Panc1 (cell line): ENCODE measurements around the gene KRT83. TPM values are rescaled to one million over a fixed set of nuclear protein-coding genes. Genes with fewer than 3 reads are reported as not detected.

Source experiments
- ATAC-seq: fragments of 200-7000 bp; cut with Tn5 transposase; 2 replicates; pipeline ENCODE4 v1.9.1; 2020; ENCODE audit warnings: mild to moderate bottlenecking, moderate library complexity
- BruUV-seq: library from RNA; stranded (reverse); fragments of 400-500 nt; replicated peaks from 2 replicates; lab custom pipeline; 2021; lab: Mats Ljungman, UMichigan
- CTCF ChIA-PET: fragments of 300-600 bp; sonication (Branson Sonifier 250); formaldehyde crosslinking; loops from one replicate; lab custom pipeline; 2022; ENCODE audit warnings: antibody characterized with exemption; lab: Charles Lee
- POLR2A ChIA-PET: fragments of 300-600 bp; sonication (Branson Sonifier 250); formaldehyde crosslinking; loops from one replicate; lab custom pipeline; 2022; ENCODE audit warnings: antibody characterized with exemption; lab: Charles Lee
- DNase-seq: peaks from one replicate; pipeline ENCODE4 v3.0.0-alpha.2; 2010; ENCODE audit warnings: low read depth, low spot score
- H3K27ac ChIP-seq: 2 replicates; pipeline ENCODE4 v1.5.1; 2011; ENCODE audit warnings: mild to moderate bottlenecking, low read length, inconsistent platforms
- H3K27me3 ChIP-seq: fragments of 200-500 bp; sonication (Bioruptor generic); 2 replicates; pipeline ENCODE4 v1.6.0; 2014; ENCODE audit warnings: low read length, inconsistent platforms; ENCODE audit not compliant: control insufficient read depth, insufficient read depth
- H3K36me3 ChIP-seq: fragments of 200-500 bp; sonication (Bioruptor generic); 2 replicates; pipeline ENCODE4 v1.5.1; 2014; ENCODE audit warnings: inconsistent platforms, mild to moderate bottlenecking, low read length, moderate library complexity; ENCODE audit not compliant: control insufficient read depth, insufficient read depth
- H3K4me1 ChIP-seq: 2 replicates; pipeline ENCODE4 v1.5.1; 2011; ENCODE audit warnings: inconsistent platforms, mild to moderate bottlenecking, low read length, moderate library complexity; ENCODE audit not compliant: control insufficient read depth, insufficient read depth
- H3K4me3 ChIP-seq, 2 experiments: 2 replicates each; pipeline ENCODE4 v1.5.1; 2011 to 2012; ENCODE audit warnings: low read depth in 2 of 2, low read length in 2 of 2, mild to moderate bottlenecking in 2 of 2, inconsistent platforms in 1 of 2, moderate library complexity in 1 of 2
- H3K9me3 ChIP-seq: fragments of 200-500 bp; sonication (Bioruptor generic); 2 replicates; pipeline ENCODE4 v1.5.1; 2014; ENCODE audit warnings: low read depth, mild to moderate bottlenecking, inconsistent platforms, low read length, moderate library complexity; ENCODE audit not compliant: control insufficient read depth, insufficient read depth
- POLR2AphosphoS5 ChIP-seq: IDR thresholded peaks from 2 replicates; pipeline ENCODE4 v1.6.1; 2012; ENCODE audit warnings: mild to moderate bottlenecking, low read depth, low read length, moderate library complexity
- SIN3A ChIP-seq: IDR thresholded peaks from 2 replicates; pipeline ENCODE4 v1.6.1; 2012; ENCODE audit warnings: low read depth, mild to moderate bottlenecking, low read length, moderate library complexity, borderline replicate concordance; ENCODE audit not compliant: insufficient read depth
- TCF7L2 ChIP-seq: IDR thresholded peaks from 2 replicates; pipeline ENCODE4 v1.6.1; 2011; ENCODE audit warnings: mild to moderate bottlenecking, low read depth, low read length, inconsistent platforms
- in situ Hi-C: cut with HindIII; loops from 2 replicates; pipeline ENCODE4 v1.10.0; 2016; ENCODE audit warnings: low sequenced_read_pairs, low pct_unique_long_range_greater_than_20kb
- intact Hi-C: fragments of 100-400 bp; cut with micrococcal nuclease; formaldehyde crosslinking; loops from one replicate; pipeline ENCODE4 v1.10.0; 2022; ENCODE audit not compliant: unreplicated experiment
- total RNA-seq: library from RNA; stranded (reverse); gene quantifications from one replicate; pipeline ENCODE4 v1.2.1, GENCODE V29; 2021; ENCODE audit not compliant: unreplicated experiment
- TF ChIP-seq, protein P1 (sequence below), 2 experiments: IDR thresholded peaks; 2 replicates each; pipeline ENCODE4 v1.6.1; 2011 to 2012; ENCODE audit warnings: low read depth in 2 of 2, control low read depth in 1 of 2, low read length in 1 of 2, mild to moderate bottlenecking in 1 of 2, moderate library complexity in 1 of 2; ENCODE audit not compliant: insufficient read depth in 1 of 2
- TF ChIP-seq, protein P2 (sequence below): fragments of 450-650 bp; IDR thresholded peaks from 2 replicates; pipeline ENCODE4 v1.5.1; 2017; ENCODE audit warnings: mild to moderate bottlenecking

KRT83 gene
- total RNA-seq, 1 experiment from 2014 or later, result 0.28 TPM

DNA sequence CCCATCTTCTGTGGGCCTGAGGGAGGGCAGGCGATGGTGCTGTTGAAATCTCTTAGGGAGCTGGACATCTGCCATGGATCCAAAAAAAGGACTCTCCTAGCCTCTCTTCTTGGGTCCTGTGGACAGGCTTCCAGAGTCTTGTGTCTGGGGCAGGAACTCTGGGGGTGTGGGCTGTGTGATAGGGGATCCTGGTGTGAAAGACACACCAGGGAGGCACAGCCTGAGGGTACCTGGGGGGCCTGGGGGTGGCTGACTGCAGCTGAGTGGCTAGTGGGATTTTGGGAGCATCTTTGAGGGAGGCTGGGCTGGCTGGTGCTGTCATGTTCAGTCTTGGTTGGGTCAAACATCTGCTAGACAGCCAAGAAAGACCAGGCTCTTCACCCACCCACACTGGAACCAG, 1.8 kb upstream of the KRT83 start:
- ChIA-PET POLR2A (no interaction called here), CTCF (no interaction called here)
- DNase-seq, result no peak
- no peaks in the 10 kb centered on the region for H3K27me3 ChIP-seq
- TF ChIP-seq, protein P1, sequence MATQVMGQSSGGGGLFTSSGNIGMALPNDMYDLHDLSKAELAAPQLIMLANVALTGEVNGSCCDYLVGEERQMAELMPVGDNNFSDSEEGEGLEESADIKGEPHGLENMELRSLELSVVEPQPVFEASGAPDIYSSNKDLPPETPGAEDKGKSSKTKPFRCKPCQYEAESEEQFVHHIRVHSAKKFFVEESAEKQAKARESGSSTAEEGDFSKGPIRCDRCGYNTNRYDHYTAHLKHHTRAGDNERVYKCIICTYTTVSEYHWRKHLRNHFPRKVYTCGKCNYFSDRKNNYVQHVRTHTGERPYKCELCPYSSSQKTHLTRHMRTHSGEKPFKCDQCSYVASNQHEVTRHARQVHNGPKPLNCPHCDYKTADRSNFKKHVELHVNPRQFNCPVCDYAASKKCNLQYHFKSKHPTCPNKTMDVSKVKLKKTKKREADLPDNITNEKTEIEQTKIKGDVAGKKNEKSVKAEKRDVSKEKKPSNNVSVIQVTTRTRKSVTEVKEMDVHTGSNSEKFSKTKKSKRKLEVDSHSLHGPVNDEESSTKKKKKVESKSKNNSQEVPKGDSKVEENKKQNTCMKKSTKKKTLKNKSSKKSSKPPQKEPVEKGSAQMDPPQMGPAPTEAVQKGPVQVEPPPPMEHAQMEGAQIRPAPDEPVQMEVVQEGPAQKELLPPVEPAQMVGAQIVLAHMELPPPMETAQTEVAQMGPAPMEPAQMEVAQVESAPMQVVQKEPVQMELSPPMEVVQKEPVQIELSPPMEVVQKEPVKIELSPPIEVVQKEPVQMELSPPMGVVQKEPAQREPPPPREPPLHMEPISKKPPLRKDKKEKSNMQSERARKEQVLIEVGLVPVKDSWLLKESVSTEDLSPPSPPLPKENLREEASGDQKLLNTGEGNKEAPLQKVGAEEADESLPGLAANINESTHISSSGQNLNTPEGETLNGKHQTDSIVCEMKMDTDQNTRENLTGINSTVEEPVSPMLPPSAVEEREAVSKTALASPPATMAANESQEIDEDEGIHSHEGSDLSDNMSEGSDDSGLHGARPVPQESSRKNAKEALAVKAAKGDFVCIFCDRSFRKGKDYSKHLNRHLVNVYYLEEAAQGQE (IDR thresholded peaks at IDR 0.05; ENCODE audit: insufficient read depth in 1 of 2, low read depth in 2 of 2, low read length in 1 of 2), result no peak
- TF ChIP-seq TCF7L2 (no peak), SIN3A (no peak)
- in situ Hi-C loops, result no loop called here
- ATAC-seq, result no peak
- BruUV-seq, result no TSS peak
- no peak overlapping the region for H3K27ac ChIP-seq
- H3K9me3 ChIP-seq, result no peaks in the 10 kb centered on the region
- intact Hi-C loops, result no loop called here
- no peak overlapping the region for H3K4me3 ChIP-seq
- H3K4me1 ChIP-seq, result peaks cover 7% of the 10 kb centered on the region
- H3K36me3 ChIP-seq, result no peaks in the 10 kb centered on the region

DNA sequence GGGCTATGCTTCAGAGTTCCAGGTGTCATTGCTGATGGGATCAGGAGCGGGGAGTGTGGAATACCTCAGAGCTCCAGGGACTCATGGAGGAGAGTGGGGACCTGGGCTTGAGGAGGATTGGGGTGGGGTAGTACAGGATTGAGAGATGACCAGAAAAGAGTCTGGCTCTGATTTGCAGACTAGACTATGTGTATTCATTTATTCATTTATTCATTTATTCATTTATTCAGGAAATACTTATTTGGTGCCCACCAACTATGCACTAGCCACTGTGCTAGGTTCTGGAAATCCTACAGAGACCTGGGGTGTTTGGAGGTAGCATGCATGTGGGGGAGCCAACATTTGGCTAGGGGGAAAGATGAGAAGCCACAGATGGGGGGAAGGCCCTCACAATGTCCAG, 871 bp upstream of the KRT83 start:
- no peaks in the 10 kb centered on the region for H3K9me3 ChIP-seq
- H3K4me3 ChIP-seq, result no peak overlapping the region
- CTCF ChIA-PET, result no interaction called here
- intact Hi-C loops (no loop called here), in situ Hi-C loops (no loop called here)
- no peaks in the 10 kb centered on the region for H3K27me3 ChIP-seq
- no peaks in the 10 kb centered on the region for H3K36me3 ChIP-seq
- ATAC-seq (no peak), DNase-seq (no peak)
- no peak overlapping the region for H3K27ac ChIP-seq
- peaks cover 3% of the 10 kb centered on the region; the same call in 1 of the 2 replicates for H3K4me1 ChIP-seq
- POLR2A ChIA-PET, result no interaction called here
- TF ChIP-seq POLR2AphosphoS5, result no peak
- TF ChIP-seq, protein P2, sequence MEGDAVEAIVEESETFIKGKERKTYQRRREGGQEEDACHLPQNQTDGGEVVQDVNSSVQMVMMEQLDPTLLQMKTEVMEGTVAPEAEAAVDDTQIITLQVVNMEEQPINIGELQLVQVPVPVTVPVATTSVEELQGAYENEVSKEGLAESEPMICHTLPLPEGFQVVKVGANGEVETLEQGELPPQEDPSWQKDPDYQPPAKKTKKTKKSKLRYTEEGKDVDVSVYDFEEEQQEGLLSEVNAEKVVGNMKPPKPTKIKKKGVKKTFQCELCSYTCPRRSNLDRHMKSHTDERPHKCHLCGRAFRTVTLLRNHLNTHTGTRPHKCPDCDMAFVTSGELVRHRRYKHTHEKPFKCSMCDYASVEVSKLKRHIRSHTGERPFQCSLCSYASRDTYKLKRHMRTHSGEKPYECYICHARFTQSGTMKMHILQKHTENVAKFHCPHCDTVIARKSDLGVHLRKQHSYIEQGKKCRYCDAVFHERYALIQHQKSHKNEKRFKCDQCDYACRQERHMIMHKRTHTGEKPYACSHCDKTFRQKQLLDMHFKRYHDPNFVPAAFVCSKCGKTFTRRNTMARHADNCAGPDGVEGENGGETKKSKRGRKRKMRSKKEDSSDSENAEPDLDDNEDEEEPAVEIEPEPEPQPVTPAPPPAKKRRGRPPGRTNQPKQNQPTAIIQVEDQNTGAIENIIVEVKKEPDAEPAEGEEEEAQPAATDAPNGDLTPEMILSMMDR, result no peak
- BruUV-seq, result no TSS peak

DNA sequence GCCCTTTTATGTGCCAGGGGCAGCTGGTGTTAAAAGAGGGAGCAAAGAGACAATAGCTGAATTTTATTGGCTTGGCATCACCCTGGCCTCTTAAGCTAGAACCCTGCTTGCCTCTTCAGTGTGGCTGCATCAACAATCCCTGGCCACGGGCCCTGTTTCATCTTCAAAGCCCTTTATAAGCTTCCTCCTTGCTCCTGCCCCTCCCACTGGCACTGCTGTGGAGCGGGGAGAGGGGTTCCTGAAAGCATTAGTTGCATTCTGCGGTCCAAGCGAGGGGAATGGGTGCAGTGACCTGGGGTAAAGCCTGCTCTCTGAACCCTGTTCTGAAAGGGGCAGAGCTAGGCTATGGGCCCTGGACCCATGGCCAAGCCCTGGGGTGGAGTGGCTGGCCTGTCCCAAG, 220 bp upstream of the KRT83 start:
- Histone ChIP-seq H3K27ac (no peak overlapping the region; the same call in 1 of the 2 replicates), H3K9me3 (no peaks in the 10 kb centered on the region), H3K27me3 (no peaks in the 10 kb centered on the region), H3K36me3 (no peaks in the 10 kb centered on the region), H3K4me1 (no peaks in the 10 kb centered on the region), H3K4me3 (no peak overlapping the region)
- TF ChIP-seq, protein P1 (IDR thresholded peaks at IDR 0.05; ENCODE audit: insufficient read depth in 1 of 2, low read depth in 2 of 2, low read length in 1 of 2), result no peak
- TF ChIP-seq, protein P2, result no peak
- TF ChIP-seq POLR2AphosphoS5 (no peak), SIN3A (no peak), TCF7L2 (no peak)
- CTCF ChIA-PET, result no interaction called here
- DNase-seq (no peak), ATAC-seq (no peak)
- no TSS peak for BruUV-seq
- in situ Hi-C loops (no loop called here), intact Hi-C loops (no loop called here)
- POLR2A ChIA-PET, result no interaction called here
